Neural cell (in vitro differentiated cells): Measurements from ENCODE around the gene PPM1A. TPM values are rescaled to one million over a fixed set of nuclear protein-coding genes. Genes with fewer than 3 reads are reported as not detected.

Experiments
- H2AFZ ChIP-seq: fragments of 200-600, 300-800 bp; sonication (generic), shearing (Covaris generic); 2 replicates; pipeline ENCODE4 v1.6.0; 2014; ENCODE audit warnings: low read depth, mild to moderate bottlenecking, antibody characterized with exemption, low read length, moderate library complexity
- H3F3A ChIP-seq: fragments of 200-600 bp; shearing (Covaris generic); 2 replicates; pipeline ENCODE4 v1.6.1; 2016; ENCODE audit warnings: mild to moderate bottlenecking, moderate library complexity, mixed read lengths, antibody characterized with exemption, low read length; ENCODE audit not compliant: insufficient read depth, poor library complexity, severe bottlenecking
- H3K27ac ChIP-seq: fragments of 200-600, 300-800 bp; sonication (generic), shearing (Covaris generic); 2 replicates; pipeline ENCODE4 v1.5.1; 2014; ENCODE audit warnings: mild to moderate bottlenecking, low read length, moderate library complexity
- H3K27me3 ChIP-seq: fragments of 300-800, 200-600 bp; sonication (generic), shearing (Covaris generic); 2 replicates; pipeline ENCODE4 v1.6.0; 2014; ENCODE audit warnings: mild to moderate bottlenecking, low read depth, low read length, moderate library complexity; ENCODE audit not compliant: insufficient read depth
- H3K36me3 ChIP-seq: fragments of 300-800, 200-600 bp; sonication (generic), shearing (Covaris generic); 2 replicates; pipeline ENCODE4 v1.5.1; 2014; ENCODE audit warnings: mild to moderate bottlenecking, antibody characterized with exemption, low read length, moderate library complexity; ENCODE audit not compliant: insufficient read depth
- H3K4me2 ChIP-seq: fragments of 300-800, 200-600 bp; sonication (generic), shearing (Covaris generic); 2 replicates; pipeline ENCODE4 v1.6.0; 2014; ENCODE audit warnings: mild to moderate bottlenecking, low read length
- H3K4me3 ChIP-seq: fragments of 300-800, 200-600 bp; sonication (generic), shearing (Covaris generic); 2 replicates; pipeline ENCODE4 v1.5.1; 2014; ENCODE audit warnings: mild to moderate bottlenecking, low read length, moderate library complexity
- H3K79me2 ChIP-seq: fragments of 200-600 bp; shearing (Covaris generic); replicated peaks from 2 replicates; pipeline ENCODE4 v1.6.0; 2014; ENCODE audit warnings: mild to moderate bottlenecking, low read length, moderate library complexity; ENCODE audit not compliant: insufficient read depth
- H3K9ac ChIP-seq: fragments of 300-800, 200-600 bp; sonication (generic), shearing (Covaris generic); 2 replicates; pipeline ENCODE4 v1.6.1; 2016; ENCODE audit warnings: mild to moderate bottlenecking, low read length, mixed read lengths
- H3K9me2 ChIP-seq: fragments of 200-600 bp; shearing (Covaris generic); 2 replicates; pipeline ENCODE4 v1.6.1; 2016; ENCODE audit warnings: mild to moderate bottlenecking, low read length, mixed read lengths; ENCODE audit not compliant: insufficient read depth
- H3K9me3 ChIP-seq: fragments of 200-600, 300-800 bp; sonication (generic), shearing (Covaris generic); 2 replicates; pipeline ENCODE4 v1.6.1; 2016; ENCODE audit warnings: mild to moderate bottlenecking, mixed run types, low read length, moderate library complexity, mixed read lengths
- H4K20me1 ChIP-seq: fragments of 200-600 bp; shearing (Covaris generic); 2 replicates; pipeline ENCODE4 v1.6.1; 2016; ENCODE audit warnings: mild to moderate bottlenecking, mixed run types; ENCODE audit not compliant: insufficient read depth
- CTCF ChIP-seq: fragments of 450-650 bp; IDR thresholded peaks from 2 replicates; pipeline ENCODE4 v1.5.1; 2014; ENCODE audit warnings: antibody characterized with exemption, mild to moderate bottlenecking, moderate library complexity; ENCODE audit not compliant: poor library complexity, severe bottlenecking
- EP300 ChIP-seq: fragments of 450-650 bp; conservative IDR thresholded peaks from 2 replicates; pipeline ENCODE4 v1.6.1; 2014; ENCODE audit warnings: antibody characterized with exemption, mild to moderate bottlenecking, moderate library complexity; ENCODE audit not compliant: poor library complexity, severe bottlenecking
- EZH2 ChIP-seq: fragments of 200-600, 300-800 bp; shearing (Covaris generic), sonication (generic); IDR thresholded peaks from 2 replicates; pipeline ENCODE4 v1.6.1; 2014; ENCODE audit warnings: antibody characterized with exemption, low read length, borderline replicate concordance, mild to moderate bottlenecking; ENCODE audit not compliant: insufficient read depth, poor library complexity, severe bottlenecking
- MXI1 ChIP-seq: fragments of 450-650 bp; conservative IDR thresholded peaks from 2 replicates; pipeline ENCODE4 v1.6.1; 2014; ENCODE audit warnings: antibody characterized with exemption, mild to moderate bottlenecking; ENCODE audit not compliant: poor library complexity, severe bottlenecking
- POLR2AphosphoS5 ChIP-seq: IDR thresholded peaks from 2 replicates; pipeline ENCODE4 v1.6.1; 2012
- RAD21 ChIP-seq: fragments of 450-650 bp; conservative IDR thresholded peaks from 2 replicates; pipeline ENCODE4 v1.6.1; 2014; ENCODE audit warnings: antibody characterized with exemption, mild to moderate bottlenecking, moderate library complexity
- REST ChIP-seq: IDR thresholded peaks from 2 replicates; pipeline ENCODE4 v1.6.1; 2012; ENCODE audit warnings: borderline replicate concordance
- SMC3 ChIP-seq: fragments of 450-650 bp; conservative IDR thresholded peaks from 2 replicates; pipeline ENCODE4 v1.6.1; 2014; ENCODE audit warnings: antibody characterized with exemption, mild to moderate bottlenecking, moderate library complexity; ENCODE audit not compliant: poor library complexity
- TAF1 ChIP-seq: IDR thresholded peaks from 2 replicates; pipeline ENCODE4 v1.6.1; 2012; ENCODE audit warnings: low read depth
- polyA plus RNA-seq: library from polyadenylated mRNA; depleted of rRNA; stranded (reverse); fragments of >200 nt; gene quantifications from 2 replicates; pipeline ENCODE4 v1.2.3, GENCODE V29; 2014

Gene PPM1A
- polyA plus RNA-seq, 1 donor from 2014 or later, result 52.1 TPM

GRCh38 chr14:60227291-60227690, 21.7 kb upstream of the PPM1A start:
- H3K79me2 ChIP-seq, result no peaks in the 10 kb centered on the region
- H3K9me2 ChIP-seq, result no peaks in the 10 kb centered on the region
- no peak overlapping the region for H2AFZ ChIP-seq
- H3K27me3 ChIP-seq, result no peaks in the 10 kb centered on the region
- no peaks in the 10 kb centered on the region for H4K20me1 ChIP-seq
- H3K9ac ChIP-seq, result no peak overlapping the region
- no peak overlapping the region for H3K4me2 ChIP-seq
- no peak overlapping the region for H3K4me3 ChIP-seq
- H3K9me3 ChIP-seq, result peaks cover 6% of the 10 kb centered on the region
- no peaks in the 10 kb centered on the region for H3F3A ChIP-seq
- H3K27ac ChIP-seq, result no peak overlapping the region
- no peaks in the 10 kb centered on the region for H3K36me3 ChIP-seq
- no peak for TF ChIP-seq EZH2

GRCh38 chr14:60229614-60230013, 19.4 kb upstream of the PPM1A start:
- H3K36me3 ChIP-seq, result no peaks in the 10 kb centered on the region
- no peaks in the 10 kb centered on the region for H3K79me2 ChIP-seq
- H3K4me2 ChIP-seq, result no peak overlapping the region
- H3F3A ChIP-seq, result no peaks in the 10 kb centered on the region
- H2AFZ ChIP-seq, result no peak overlapping the region
- H3K27ac ChIP-seq, result no peak overlapping the region
- TF ChIP-seq REST (no peak), CTCF (no peak), EZH2 (no peak), SMC3 (no peak), POLR2AphosphoS5 (no peak), RAD21 (no peak), TAF1 (no peak), MXI1 (no peak), EP300 (no peak)
- H3K4me3 ChIP-seq, result no peak overlapping the region
- H3K9me2 ChIP-seq, result no peaks in the 10 kb centered on the region
- H4K20me1 ChIP-seq, result no peaks in the 10 kb centered on the region
- no peak overlapping the region for H3K9ac ChIP-seq
- no peaks in the 10 kb centered on the region for H3K27me3 ChIP-seq
- H3K9me3 ChIP-seq, result peaks cover 6% of the 10 kb centered on the region

GRCh38 chr14:60232185-60232584, 16.8 kb upstream of the PPM1A start:
- Histone ChIP-seq H3K79me2 (no peaks in the 10 kb centered on the region), H2AFZ (no peak overlapping the region), H3K9ac (no peak overlapping the region), H3K4me3 (no peak overlapping the region), H4K20me1 (no peaks in the 10 kb centered on the region), H3K4me2 (no peak overlapping the region), H3K27ac (no peak overlapping the region), H3F3A (no peaks in the 10 kb centered on the region), H3K9me3 (peaks cover 6% of the 10 kb centered on the region), H3K27me3 (no peaks in the 10 kb centered on the region), H3K9me2 (no peaks in the 10 kb centered on the region), H3K36me3 (no peaks in the 10 kb centered on the region)
- TF ChIP-seq MXI1, result no peak
- no peak for TF ChIP-seq EP300
- TF ChIP-seq EZH2, result no peak
- TF ChIP-seq POLR2AphosphoS5, result no peak
- no peak for TF ChIP-seq SMC3
- TF ChIP-seq TAF1, result no peak
- no peak for TF ChIP-seq CTCF
- no peak for TF ChIP-seq RAD21
- TF ChIP-seq REST, result no peak
